Measurements from ENCODE around the gene TBC1D13.

The TBC1D13 gene

DNA sequence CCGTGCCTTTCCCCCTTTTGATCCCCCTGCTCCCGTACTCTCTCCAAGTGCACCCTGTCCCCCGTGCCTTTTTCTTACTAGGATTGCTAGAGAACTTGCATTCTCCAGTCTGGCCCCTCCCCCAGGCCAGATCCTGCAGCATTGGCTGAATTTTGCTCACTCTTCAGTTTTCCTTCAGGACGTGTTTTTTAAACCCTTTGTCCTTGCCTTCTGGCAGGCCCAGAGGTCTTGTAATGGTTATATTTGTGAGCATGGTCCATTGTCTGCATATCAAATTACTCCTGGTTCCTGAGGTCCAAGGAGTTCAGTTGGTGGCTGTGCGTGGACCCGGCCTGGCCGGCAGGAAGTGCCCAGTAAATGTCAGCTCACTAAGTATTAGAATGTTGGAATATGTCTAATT is 606 bp downstream of the TBC1D13 start:
- peak; percentile 16 for DNase-seq

DNA sequence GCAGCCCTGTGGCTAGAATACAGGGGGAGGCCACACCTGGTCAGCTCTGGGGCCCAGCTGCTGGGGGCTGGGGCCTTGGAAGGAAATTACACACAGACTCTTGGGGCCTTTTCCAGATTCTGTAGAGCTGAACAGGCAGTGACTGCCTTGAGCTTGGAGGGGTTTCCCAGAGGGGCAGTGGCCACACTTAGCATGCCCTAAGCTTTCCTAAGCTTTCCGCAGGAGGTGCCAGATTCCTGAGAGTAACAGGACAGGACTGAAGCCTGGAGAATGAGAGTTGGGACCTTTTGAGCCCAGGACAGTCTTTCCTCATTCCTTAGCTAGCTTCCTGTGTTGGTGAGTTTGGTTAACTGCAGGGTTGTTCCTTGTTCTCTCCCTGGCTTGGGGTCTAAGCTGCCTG is 1.4 kb downstream of the TBC1D13 start:
- DNase-seq = no peak

DNA sequence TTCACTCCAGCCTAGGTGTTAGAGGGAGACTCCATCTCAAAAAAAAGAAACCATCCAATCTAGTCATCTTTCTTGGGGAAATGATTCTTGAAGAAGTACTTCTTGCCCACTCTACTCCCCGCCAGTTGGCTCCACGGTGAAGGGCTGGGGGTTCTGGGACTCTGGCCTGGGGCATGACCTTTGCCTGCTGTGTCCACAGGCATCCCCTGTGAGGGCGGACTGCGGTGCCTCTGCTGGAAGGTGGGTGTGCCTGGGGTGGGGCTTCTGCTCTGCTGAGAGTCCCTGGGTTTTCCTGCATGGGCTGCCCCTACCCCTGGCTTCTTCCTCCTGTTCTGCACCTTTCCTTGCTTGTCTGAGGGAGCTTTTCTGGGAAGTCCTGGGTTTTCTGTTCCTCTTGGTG is 3.5 kb downstream of the TBC1D13 start:
- no peak for DNase-seq

DNA sequence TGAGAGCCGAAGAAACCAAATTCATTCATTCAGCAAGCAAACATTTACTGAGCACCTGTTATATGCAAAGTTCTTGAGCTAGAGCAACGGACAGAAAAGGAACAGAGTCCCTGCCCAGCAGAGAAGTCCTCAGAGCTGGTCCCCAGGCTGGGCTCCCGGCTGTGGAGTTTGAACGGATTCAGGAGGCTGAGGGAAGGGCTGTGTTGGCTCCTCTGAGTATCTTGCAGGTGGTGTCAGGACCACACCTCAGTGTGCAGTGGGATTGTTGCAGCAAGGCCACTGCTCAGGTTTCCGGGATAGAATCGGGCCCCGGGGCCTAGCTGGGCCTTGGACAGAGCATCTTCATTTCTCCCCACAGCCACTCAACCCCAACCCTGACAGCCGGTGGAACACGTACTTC is 5.1 kb downstream of the TBC1D13 start:
- DNase-seq = no peak

DNA sequence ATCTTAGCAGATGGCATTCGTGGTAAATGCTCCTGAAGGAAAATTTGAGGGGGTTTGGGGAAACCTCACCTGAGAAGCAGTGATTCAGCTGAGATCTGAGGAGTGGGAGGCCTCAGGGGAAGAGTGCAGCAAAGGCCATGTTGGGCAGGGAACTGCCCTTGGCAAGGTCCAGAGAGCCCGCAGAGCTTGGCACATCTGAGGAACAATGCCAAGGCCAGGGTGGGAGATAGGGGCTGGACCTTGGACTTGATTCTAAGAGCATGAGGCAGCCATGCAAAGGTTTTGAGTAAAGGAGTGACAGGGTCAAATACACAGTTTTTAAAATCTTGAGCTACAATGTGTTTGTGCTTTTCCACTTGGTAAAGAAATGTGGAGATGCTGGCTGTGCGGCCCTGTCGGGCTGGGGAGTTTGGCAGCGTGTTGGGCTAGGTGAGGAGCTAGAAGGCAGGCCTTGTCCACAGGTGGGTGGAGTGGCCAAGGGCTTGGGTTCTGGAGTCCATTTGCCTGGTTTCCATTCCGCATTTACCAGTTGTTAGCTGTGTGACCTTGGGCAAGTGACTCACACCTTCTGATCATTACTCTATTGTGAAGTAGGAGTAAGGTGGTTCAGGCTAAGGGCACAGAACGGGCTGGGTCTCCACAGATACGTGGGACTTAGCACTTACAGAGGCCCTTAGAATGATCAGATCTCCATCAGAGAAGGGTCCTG is 6.1 kb downstream of the TBC1D13 start:
- DNase-seq = no peak

DNA sequence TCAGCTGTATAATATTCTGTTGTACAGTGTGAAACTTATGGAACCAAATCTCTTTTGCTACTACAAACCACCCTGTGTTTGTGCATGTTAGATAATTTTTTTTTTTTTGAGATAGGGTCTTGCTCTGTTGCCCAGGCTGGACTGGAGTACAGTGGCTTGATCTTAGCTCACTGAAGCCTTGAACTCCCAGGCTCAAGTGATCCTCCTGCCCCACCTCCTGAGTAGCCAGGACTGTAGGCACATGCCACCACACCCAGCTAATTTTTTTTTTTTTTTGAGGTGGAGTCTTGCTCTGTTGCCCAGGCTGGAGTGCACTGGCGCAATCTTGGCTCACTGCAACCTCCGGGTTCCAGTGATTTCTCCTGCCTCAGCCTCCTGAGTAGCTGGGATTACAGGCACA is 7.9 kb downstream of the TBC1D13 start:
- peak; percentile 19 for DNase-seq

DNA sequence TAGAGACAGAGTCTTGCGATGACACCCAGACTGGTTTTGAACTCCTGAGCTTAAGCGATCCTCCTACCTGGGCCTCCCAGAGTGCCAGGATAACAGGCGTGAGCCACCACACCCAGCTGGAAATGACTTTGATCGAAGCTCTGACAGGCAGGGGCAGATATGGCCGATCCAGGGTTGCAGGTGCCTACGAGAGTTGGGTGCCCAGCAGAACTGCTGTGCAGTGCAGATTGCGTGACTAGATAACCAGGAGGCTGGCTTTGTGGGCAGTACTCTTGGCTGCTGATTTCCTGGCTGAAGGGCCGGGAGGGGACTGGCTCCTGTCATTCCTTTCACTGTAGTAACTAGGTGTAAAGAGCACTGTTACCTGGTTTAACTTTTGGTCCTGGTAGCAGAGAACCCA is 11.8 kb downstream of the TBC1D13 start:
- DNase-seq = peak; percentile 49

DNA sequence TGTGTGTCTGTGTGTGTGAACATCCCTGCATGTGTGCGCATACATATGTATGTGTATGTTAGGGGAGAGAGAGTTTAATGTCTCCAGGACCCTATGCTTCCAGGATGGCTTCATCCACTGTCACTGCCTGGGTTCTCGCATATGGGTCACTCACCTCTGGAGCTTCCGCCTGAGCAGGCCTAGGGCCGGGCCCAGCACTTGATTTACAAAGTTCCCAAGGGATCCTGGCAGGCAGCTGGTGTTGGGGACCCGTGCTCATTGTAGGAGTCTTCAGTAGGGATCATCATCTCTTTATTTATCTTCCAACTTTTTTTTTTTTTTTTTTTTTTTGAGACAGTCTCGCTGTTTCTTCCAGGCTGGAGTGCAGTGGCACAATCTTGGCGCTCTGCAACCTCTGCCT is 13.0 kb downstream of the TBC1D13 start:
- no peak for DNase-seq

DNA sequence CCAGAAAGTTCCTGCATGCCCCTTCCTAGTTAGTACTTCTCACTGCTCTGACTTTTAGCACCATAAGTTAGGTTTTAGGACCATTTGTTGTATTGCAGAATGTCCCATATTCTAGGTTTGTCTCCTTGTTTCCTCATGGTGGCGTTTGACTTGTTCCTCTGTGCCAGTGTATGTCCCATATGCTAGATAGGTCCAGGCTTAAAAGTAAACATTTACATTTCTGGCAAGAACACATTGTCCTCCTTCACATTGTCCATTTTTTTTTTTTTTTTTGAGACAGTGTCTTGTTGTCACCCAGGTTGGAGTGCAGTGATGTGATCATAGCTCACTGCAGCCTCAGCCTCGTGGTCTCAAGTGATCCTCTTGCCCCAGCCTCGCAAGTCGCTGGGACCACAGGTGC is 15.4 kb downstream of the TBC1D13 start:
- DNase-seq = no peak

DNA sequence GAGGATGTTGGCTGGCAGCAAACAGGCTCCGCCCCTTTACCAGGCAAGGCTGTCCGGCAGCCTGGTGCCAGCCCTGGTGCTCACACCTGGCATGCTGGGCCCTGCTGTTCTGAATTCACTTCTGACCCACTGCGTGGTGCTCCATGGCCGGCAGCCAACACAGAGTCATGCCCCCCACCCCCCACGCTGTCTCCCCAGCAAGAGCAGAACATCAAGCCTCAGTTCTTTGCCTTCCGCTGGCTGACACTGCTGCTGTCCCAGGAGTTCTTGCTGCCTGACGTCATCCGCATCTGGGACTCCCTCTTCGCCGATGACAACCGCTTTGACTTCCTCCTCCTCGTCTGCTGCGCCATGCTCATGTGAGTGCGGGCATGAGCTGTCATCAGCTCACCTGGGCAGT is 18.6 kb downstream of the TBC1D13 start:
- no peak for DNase-seq

DNA sequence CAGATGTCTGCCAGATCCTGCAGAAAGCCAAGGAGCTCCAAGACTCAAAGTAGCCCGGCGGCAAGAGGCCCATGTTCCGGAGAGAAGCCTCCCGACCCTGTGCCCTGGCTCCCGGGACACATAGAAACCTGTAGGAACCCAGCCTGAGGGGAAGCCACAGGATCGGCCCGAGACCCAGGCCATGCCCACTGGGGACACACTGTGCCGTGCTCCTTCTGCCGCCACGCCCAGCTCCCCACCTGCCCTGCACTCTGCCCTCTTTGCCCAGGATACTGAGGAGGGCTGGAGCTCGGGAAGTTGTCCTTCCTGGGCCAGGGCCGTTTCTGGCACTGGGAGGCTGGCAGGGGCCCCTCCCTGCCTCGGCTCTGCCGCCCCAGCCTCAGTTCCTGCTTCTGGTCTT is 20.8 kb downstream of the TBC1D13 start:
- no peak for DNase-seq

DNA sequence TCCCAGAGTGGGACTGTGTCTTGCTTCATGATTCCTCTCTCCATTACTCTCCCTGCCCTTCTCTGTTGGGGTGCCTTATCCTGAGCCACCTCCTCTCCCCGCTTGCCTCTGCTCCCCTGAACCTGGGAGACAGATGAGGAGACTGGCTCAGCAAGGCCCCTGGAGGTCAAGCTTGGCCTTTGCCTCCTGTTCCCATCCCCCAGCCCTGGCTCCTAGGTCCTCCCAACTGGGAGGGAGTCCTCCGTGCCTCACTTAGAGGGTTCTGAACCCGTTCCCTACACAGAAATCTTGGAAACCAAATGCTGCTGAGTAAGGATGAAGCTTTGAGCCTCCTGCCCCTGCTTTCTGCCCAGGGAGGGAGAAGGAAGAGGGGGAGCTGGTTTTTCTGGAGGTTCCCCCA is 21.5 kb downstream of the TBC1D13 start:
- no peak for DNase-seq

DNA sequence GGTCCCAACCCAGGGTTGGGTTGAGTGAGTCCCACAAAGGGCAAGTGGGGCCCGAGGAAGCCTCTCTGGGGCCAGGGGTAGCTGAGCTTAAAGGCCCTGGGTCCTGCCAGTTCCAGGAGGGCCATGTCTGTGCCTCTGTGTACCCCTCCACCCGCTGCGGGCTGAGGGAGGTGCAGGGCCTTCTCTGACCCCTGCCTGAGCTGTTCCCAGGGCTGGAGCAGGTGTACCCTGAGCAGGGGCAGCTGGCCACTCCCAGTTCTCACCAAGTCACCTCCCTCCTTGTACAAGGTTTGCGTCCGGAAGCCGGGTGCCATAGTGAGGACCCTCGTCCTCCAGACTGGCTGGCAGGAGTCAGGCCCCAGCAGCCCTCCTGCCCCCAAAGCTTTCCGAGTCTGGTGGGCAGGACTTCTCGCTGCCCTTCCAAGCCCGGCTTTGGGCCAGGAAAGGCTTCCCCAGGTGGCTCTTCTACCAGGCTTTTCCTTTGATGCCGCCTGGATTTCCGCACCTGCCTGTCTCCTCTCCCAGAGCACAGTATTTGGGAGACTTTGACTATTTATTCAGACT is 22.1 kb downstream of the TBC1D13 start:
- no peak for DNase-seq

DNA sequence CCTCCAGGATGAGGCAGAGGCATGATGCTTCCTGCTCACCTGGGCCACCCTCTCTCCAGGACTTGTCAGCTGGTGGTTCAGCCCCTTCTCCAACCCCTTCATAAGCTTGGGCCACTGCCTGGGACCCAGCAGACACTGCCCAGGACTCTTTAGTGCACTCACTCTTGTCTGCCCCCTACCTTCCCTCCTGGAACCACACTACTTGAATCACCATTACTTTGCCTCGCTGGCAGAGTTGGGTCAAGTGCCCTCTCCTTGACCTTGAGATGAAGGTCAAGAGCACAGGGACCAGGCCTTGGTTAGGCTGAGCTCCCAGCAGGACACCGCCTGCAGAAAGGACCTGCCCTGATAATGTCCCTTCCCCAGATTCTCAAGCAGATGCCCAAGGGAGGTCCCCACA is 22.8 kb downstream of the TBC1D13 start:
- no peak for DNase-seq

DNA sequence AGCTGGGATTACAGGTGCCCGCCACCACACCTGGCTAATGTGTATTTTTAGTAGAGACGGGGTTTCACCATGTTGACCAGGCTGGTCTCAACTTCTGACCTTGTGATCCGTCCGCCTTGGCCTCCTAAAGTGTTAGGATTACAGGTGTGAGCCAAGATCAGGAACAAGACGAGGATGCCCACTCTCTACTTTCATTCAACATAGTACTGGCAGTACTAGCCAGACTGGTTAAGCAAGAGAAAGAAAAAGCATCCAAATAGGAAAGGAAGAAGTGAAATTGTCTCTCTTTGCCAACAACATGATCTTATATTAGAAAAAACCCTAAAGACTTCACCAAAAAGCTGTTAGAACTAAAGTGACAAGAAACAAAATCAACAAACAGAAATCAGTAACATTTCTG is 23.8 kb downstream of the TBC1D13 start:
- DNase-seq = no peak

DNA sequence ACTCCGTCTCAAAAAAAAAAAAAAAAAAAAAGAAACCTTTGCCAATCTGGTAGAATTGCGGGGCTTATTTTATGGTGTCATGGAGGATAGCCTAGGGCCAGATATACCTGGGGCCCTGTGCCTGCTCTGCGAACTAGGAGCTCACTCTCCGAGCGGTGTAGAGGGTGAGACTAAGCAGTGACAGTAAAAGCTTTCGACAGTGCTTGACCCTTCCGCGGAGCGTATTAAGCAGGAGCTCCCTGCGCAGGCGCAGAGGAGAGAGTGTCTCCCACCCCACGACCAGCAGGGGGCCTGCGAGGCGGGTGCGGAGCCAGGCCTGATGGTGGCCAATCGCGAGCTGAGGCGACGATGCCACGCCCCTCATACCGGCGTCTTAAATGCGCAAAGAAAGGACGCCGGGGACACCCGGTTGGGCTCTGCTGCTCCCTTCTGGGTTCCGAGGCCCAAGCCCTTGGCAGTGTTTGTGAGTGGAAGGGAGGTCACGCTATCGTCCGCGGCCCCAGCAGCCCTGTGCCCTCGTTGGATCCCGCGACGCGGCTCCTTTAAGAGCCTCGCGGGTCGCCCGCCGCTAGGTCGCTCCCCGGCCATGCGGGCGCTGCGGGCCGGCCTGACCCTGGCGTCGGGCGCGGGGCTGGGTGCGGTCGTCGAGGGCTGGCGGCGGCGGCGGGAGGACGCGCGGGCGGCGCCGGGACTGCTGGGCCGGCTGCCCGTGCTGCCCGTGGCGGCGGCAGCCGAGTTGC is 31.2 kb downstream of the TBC1D13 start, which contains the start of gene ENDOG:
Gene ENDOG (plus strand): TSS at position 402 of the 740 bp plus-strand sequence. CDS start 185 bp downstream, at position 587.
- peak; percentile 98 for DNase-seq

DNA sequence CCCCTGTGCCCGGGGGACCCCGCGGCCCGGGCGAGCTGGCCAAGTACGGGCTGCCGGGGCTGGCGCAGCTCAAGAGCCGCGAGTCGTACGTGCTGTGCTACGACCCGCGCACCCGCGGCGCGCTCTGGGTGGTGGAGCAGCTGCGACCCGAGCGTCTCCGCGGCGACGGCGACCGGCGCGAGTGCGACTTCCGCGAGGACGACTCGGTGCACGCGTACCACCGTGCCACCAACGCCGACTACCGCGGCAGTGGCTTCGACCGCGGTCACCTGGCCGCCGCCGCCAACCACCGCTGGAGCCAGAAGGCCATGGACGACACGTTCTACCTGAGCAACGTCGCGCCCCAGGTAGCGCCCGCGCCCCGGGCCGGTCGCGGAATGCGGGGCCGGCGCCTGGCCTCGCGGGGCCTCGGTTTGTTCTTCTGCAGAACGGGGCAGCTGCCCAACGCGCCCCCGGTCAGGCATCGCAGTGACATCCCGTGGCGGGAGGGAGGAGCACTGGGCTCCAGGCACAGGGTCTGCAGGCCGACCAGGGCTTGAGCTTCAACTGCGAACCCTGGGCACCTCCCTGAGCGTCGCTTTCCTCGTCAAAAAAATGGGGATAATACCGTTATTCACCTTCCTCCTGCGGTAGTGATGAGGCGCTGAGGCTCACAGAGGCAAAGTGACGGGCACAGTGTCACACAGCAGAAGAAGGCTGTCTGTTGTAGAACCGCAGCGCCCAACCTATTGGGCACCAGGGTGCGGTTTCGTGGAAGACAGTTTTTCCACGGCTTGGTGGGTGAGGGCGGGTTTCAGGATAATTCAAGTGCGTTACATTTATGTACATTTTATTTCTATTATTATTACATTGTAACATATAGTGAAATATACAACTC is 32.0 kb downstream of the TBC1D13 start:
- DNase-seq = peak; percentile 50

DNA sequence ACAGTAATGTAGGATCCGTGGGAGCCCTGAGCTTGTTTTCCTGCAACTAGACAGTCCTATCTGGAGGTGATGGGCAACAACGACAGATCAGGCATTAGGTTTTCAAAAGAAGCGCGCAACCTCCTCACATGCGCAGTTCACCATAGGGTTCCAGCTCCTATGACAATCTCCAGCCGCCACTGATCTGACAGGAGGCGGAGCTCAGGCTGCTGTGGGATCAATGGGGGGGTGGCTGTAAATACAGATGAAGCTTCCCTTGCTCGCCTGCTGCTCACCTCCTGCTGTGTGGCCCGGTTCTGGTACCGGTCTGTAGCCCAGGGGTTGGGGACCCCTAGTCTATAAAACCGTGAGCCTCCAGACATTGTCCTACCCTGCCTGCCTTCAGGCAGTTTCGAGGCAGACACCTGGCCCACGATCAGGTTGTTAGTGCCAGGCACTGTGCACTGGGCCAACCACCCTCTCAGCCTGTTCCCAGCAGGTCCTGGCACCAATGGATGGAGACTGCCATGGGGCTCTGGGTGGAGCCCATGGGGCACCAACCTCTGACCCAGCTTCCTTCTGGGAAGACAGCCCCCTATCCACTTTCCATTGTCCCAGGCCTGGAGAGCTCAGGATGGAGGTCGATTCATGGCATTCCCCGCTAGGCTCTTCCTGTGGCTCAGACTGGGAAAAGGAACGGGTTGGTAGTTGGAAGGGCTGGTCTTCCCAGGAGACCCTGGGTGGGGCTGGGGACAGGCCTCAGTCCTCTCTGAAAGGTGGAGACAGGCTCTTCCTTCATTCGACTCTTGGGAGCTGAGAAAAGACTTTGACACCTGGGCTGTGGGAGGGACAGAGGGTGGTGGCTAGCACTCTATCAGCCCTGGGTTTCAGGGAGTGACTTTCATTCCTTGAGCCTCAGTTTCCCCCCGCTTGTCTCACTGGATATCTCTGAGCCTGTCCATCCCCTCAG is 32.9 kb downstream of the TBC1D13 start:
- peak; percentile 37 for DNase-seq

DNA sequence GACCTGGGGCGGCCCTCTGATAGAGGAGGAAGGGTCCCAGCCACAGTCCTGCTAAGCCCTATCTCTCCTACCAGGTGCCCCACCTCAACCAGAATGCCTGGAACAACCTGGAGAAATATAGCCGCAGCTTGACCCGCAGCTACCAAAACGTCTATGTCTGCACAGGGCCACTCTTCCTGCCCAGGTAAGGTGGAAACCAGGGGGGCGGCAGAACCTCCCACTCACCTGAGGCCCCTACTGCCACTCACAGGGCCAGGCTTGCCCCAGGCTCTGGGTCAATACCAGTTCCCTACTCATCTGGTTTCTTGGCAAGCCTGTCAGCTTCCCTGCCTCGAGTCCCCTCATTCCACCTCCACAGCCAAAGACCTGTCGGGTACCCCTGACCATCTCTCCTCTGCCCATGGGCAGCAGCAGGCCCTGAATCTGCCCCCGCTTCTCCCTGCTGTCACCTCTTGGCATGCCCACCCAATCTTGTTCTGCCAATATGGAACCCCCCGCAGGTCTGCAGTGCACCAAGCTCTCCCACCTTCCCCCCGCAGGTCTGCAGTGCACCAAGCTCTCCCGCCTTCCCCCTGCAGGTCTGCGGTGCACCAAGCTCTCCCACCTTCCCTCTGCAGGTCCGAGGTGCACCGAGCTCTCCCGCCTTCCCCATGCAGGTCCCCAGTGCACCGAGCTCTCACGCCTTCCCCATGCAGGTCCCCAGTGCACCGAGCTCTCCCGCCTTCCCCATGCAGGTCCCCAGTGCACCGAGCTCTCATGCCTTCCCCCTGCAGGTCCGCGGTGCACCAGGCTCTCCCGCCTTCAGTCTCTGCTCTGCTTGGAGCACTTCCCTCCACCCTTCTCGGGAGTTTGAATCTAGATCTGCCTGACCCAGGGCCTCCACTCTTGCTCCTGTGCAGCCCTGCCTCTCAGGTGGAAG is 33.9 kb downstream of the TBC1D13 start:
- DNase-seq = no peak

DNA sequence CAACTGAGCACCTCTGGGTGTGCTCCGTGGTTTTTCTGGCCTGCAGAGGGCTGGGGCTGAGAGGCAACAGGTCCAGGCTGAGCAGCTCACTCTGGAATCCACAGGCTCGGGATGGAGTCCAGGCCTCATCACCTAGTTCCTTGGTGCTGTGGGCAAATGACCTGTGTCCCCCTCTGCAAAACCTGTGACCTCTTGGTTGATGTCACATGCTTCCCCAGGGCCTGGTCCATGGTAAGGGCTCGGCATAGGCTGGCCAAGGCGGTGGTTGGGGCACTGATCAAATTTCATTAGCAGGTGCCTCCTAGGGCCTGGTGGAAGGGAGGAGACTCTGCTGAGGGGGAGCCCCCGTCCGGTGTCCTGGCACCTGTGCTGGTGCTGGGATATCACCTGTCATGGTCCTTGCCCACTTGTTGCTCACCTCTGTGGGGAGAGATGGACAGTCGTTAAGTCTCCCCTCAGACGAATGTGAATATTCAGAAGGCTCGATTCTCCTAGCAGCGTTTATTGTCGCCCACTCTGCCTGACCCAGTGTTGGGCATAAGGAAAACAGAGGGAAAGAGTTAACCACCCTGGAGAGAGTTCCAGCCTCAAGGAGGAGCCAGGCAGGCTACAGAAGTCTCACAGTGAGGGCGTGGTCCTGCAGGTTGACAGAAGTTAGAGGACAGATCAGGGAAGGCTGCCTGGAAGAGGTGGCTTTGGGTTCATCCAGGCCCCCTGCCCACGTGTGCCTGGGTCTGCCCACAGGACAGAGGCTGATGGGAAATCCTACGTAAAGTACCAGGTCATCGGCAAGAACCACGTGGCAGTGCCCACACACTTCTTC is 34.7 kb downstream of the TBC1D13 start:
- no peak for DNase-seq
